ENCODE data around the gene ABCC1.

GRCh38 chr16:15934991-15935390 is 14.4 kb upstream of the ABCC1 start:
- no peak for TF ChIP-seq CTCF (IDR thresholded peaks at IDR 0.05; ENCODE audit: borderline replicate concordance, extremely low read depth, low read length, poor library complexity, severe bottlenecking)
- TF ChIP-seq EZH2 (IDR thresholded peaks at IDR 0.05; ENCODE audit: borderline replicate concordance, low read depth, low read length, severe bottlenecking) = no peak

Measured in DND-41 (cell line).